HepG2 (cell line): ENCODE measurements around the gene ST13. TPM values are rescaled to one million over a fixed set of nuclear protein-coding genes. Genes with fewer than 3 reads are reported as not detected.

Experiments used
- ATAC-seq: fragments of 200-7000 bp; cut with Tn5 transposase; 3 replicates; pipeline ENCODE4 v1.9.1; 2020; ENCODE audit warnings: mild to moderate bottlenecking, moderate library complexity
- BruUV-seq: library from RNA; stranded (reverse); fragments of 400-500 nt; replicated peaks from 2 replicates; lab custom pipeline; 2021; lab: Mats Ljungman, UMichigan
- CTCF ChIA-PET: fragments of 300-600 bp; formaldehyde crosslinking; extraction: SDS; loops from one replicate; lab custom pipeline; 2021; ENCODE audit warnings: low total read pairs, inconsistent platforms, low intra/inter-chr PET ratio; lab: Yijun Ruan, JAX
- POLR2A ChIA-PET: fragments of 350-600 bp; sonication (Branson Sonifier 250); formaldehyde crosslinking; loops from one replicate; lab custom pipeline; 2020; ENCODE audit warnings: antibody characterized with exemption, inconsistent platforms; lab: Yijun Ruan, JAX
- DNase-seq: peaks from one replicate; pipeline ENCODE4 v3.0.0-alpha.2; 2015; ENCODE audit warnings: low spot score
- FAIRE-seq: peaks from 3 replicates; lab custom pipeline; 2011; peaks lifted over from hg19 to GRCh38; lab: Jason Lieb, UNC
- H2AFZ ChIP-seq: one replicate; pipeline ENCODE4 v1.6.1; 2011; ENCODE audit warnings: low read length, inconsistent platforms
- H3K27ac ChIP-seq: fragments of 300-600 bp; 3 replicates; pipeline ENCODE4 v1.8.0; 2011; ENCODE audit warnings: mixed run types, mild to moderate bottlenecking, mixed read lengths, low read length, inconsistent platforms; ENCODE audit not compliant: insufficient read depth; ENCODE audit errors: extremely low read length
- H3K27me3 ChIP-seq, 2 experiments: fragments of 200-600 bp in 1 of 2; 2 replicates in 1 of 2; 3 replicates in 1 of 2; pipeline versions ENCODE4 v1.6.0 to v1.8.0; 2011; ENCODE audit warnings: low read length in 2 of 2, mild to moderate bottlenecking in 2 of 2, moderate library complexity in 2 of 2, inconsistent platforms in 1 of 2; ENCODE audit not compliant: insufficient read depth in 2 of 2, control insufficient read depth in 1 of 2
- H3K36me3 ChIP-seq, 2 experiments: fragments of 200-600 bp in 1 of 2; replicated peaks in 1 of 2; 2 replicates in 1 of 2; 3 replicates in 1 of 2; pipeline versions ENCODE4 v1.5.1 to v1.8.0; 2011; ENCODE audit warnings: low read length in 2 of 2, inconsistent platforms in 1 of 2; ENCODE audit not compliant: insufficient read depth in 2 of 2, control insufficient read depth in 1 of 2
- H3K4me1 ChIP-seq: 2 replicates; pipeline ENCODE4 v1.5.1; 2012; ENCODE audit warnings: low read length, inconsistent platforms; ENCODE audit not compliant: insufficient read depth
- H3K4me2 ChIP-seq: 2 replicates; pipeline ENCODE4 v1.6.0; 2011; ENCODE audit warnings: low read depth, low read length, inconsistent platforms
- H3K4me3 ChIP-seq, 3 experiments: fragments of 200-600 bp in 1 of 3; sonication (generic), shearing (Covaris generic) in 1 of 3; replicated peaks in 1 of 3; 2 replicates each; pipeline ENCODE4 v1.5.1; 2011 to 2016; ENCODE audit warnings: low read length in 3 of 3, inconsistent platforms in 2 of 3, low read depth in 2 of 3, mild to moderate bottlenecking in 2 of 3, control low read depth in 1 of 3, mixed read lengths in 1 of 3; ENCODE audit not compliant: insufficient read depth in 1 of 3
- H3K79me2 ChIP-seq: one replicate; pipeline ENCODE4 v1.6.1; 2011; ENCODE audit warnings: low read length, inconsistent platforms; ENCODE audit not compliant: insufficient read depth
- H3K9ac ChIP-seq: 2 replicates; pipeline ENCODE4 v1.6.0; 2011; ENCODE audit warnings: mild to moderate bottlenecking, low read depth, low read length, inconsistent platforms; ENCODE audit not compliant: insufficient read depth
- H3K9me3 ChIP-seq: 2 replicates; pipeline ENCODE4 v1.5.1; 2012; ENCODE audit warnings: mild to moderate bottlenecking, low read length
- H4K20me1 ChIP-seq: 2 replicates; pipeline ENCODE4 v1.6.0; 2011; ENCODE audit warnings: inconsistent platforms, mild to moderate bottlenecking, low read length, moderate library complexity; ENCODE audit not compliant: insufficient read depth
- NBN ChIP-seq: fragments of 450-650 bp; conservative IDR thresholded peaks from 2 replicates; pipeline ENCODE4 v1.6.1; 2017
- SMAD3 ChIP-seq: sonication (generic); formaldehyde crosslinking; IDR thresholded peaks from 2 replicates; pipeline ENCODE4 v1.4.0; 2020; ENCODE audit warnings: missing genetic modification reagents
- ZSCAN20 ChIP-seq: sonication (generic); formaldehyde crosslinking; IDR thresholded peaks from 2 replicates; pipeline ENCODE4 v1.4.0; 2020; ENCODE audit warnings: missing genetic modification reagents, mild to moderate bottlenecking, borderline replicate concordance
- ZSCAN22 ChIP-seq: sonication (generic); formaldehyde crosslinking; IDR thresholded peaks from 2 replicates; pipeline ENCODE4 v1.4.0; 2020; ENCODE audit warnings: mild to moderate bottlenecking, missing genetic modification reagents
- WGBS: methylation state at CpG from one replicate; pipeline ENCODE4 v1.1.6; 2017; ENCODE audit warnings: low lambda C conversion rate; 5-methylcytosine and 5-hydroxymethylcytosine counted together
- in situ Hi-C: cut with HindIII; loops from 2 replicates; pipeline ENCODE4 v1.10.0; 2017; ENCODE audit warnings: low pct_unique_long_range_greater_than_20kb; ENCODE audit not compliant: extremely low pct_ligation_motif_present
- intact Hi-C: fragments of 100-400 bp; cut with micrococcal nuclease; formaldehyde crosslinking; loops from one replicate; pipeline ENCODE4 v1.10.0; 2022; ENCODE audit not compliant: unreplicated experiment
- polyA plus RNA-seq, 8 experiments: library from polyadenylated mRNA; depleted of rRNA in 3 of 8; stranded (reverse) in 7 of 8; unstranded in 1 of 8; fragments of >200 nt; fragmentation: Illumina TruSeq in 4 of 8; extraction: Trizol in 4 of 8; gene quantifications; 2 replicates each; pipeline versions ENCODE4 v1.2.1 to v1.2.3, GENCODE V29; 2011 to 2016; ENCODE audit warnings: low read depth in 4 of 8, missing spikeins in 1 of 8, mixed read lengths in 1 of 8; ENCODE audit not compliant: insufficient read depth in 1 of 8
- total RNA-seq, 5 experiments: library from RNA; depleted of rRNA; stranded (reverse); fragments of >200 nt; fragmentation: Illumina TruSeq; extraction: Trizol; gene quantifications; 2 replicates each; pipeline ENCODE4 v1.2.3, GENCODE V29; 2016; ENCODE audit warnings: low read depth in 1 of 5
- TF ChIP-seq, protein P1 (sequence below): sonication (generic); formaldehyde crosslinking; IDR thresholded peaks from 2 replicates; pipeline ENCODE4 v1.4.0; 2020; ENCODE audit warnings: missing genetic modification reagents

Gene ST13
- total and polyA plus RNA-seq, 2 of the 13 experiments (the other 11 are each of a cell fraction or from before 2014, with no cell fraction given) = 110 to 274 TPM

DNA sequence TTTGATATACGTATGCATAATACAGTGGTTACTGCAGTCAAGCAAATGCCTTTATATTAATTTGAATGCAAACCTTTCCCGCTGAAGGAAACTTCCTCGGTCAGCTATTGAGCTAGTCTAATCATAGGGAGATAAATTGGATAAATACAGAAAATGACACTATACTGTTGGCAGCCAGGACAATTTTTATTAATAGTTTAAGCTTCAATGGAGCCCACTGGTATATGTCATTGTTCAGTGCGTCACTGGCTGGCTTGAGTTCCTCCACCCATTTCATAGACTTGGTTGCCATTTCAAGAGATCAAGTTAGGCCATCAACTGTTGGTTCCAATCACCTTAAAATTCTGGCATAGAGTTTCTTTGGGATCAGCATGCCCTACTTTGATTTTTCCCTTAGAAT lies 38.0 kb upstream of the ST13 start:
- TF ChIP-seq, protein P1, sequence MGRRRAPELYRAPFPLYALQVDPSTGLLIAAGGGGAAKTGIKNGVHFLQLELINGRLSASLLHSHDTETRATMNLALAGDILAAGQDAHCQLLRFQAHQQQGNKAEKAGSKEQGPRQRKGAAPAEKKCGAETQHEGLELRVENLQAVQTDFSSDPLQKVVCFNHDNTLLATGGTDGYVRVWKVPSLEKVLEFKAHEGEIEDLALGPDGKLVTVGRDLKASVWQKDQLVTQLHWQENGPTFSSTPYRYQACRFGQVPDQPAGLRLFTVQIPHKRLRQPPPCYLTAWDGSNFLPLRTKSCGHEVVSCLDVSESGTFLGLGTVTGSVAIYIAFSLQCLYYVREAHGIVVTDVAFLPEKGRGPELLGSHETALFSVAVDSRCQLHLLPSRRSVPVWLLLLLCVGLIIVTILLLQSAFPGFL = no peak
- TF ChIP-seq SMAD3 (CRISPR knock-in tag) = no peak
- Histone ChIP-seq H3K9me3 (no peaks in the 10 kb centered on the region), H3K27ac (no peak overlapping the region), H3K4me2 (no peak overlapping the region), H4K20me1 (no peaks in the 10 kb centered on the region), H3K4me1 (no peaks in the 10 kb centered on the region), H3K4me3 (no peak overlapping the region), H3K36me3 (no peaks in the 10 kb centered on the region; a peak in 1 of 5 replicates), H3K9ac (no peak overlapping the region), H3K27me3 (no peaks in the 10 kb centered on the region), H2AFZ (no peak overlapping the region), H3K79me2 (no peaks in the 10 kb centered on the region)
- FAIRE-seq (no peak), DNase-seq (no peak), ATAC-seq (no peak)
- ChIA-PET CTCF (no interaction called here), POLR2A (no interaction called here)
- BruUV-seq = no TSS peak
- 95% methylated on average over 4 of the region's 4 CpGs for WGBS
- intact Hi-C loops (no loop called here), in situ Hi-C loops (loop anchor here (10.0 kb wide), 1 partner anchor 210 kb away; no protein-coding TSS in a partner anchor)

DNA sequence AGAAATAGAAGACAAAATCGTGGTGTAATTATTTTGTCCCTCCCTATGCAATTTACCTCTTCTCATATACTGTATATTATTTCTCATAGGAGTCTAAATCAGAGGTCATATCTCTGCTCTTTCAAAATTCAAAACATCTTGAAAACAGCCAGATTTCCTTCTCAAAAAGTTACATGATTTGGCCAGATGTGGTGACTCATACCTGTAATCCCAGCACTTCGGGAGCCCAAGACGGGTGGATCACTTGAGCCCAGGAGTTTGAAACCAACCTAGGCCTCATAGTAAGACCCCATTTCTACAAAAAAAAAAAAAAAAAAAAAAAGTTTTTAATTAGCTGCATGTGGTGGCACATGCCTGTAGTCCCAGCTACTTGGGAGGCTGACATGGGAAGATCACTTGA lies 34.4 kb upstream of the ST13 start:
- no peak for TF ChIP-seq ZSCAN22 (CRISPR knock-in tag)
- TF ChIP-seq NBN = no peak
- no peak for TF ChIP-seq ZSCAN20
- ChIA-PET CTCF (no interaction called here), POLR2A (no interaction called here)
- Histone ChIP-seq H2AFZ (no peak overlapping the region), H4K20me1 (no peaks in the 10 kb centered on the region), H3K27me3 (no peaks in the 10 kb centered on the region), H3K27ac (no peak overlapping the region), H3K79me2 (no peaks in the 10 kb centered on the region), H3K9me3 (no peaks in the 10 kb centered on the region), H3K4me1 (no peaks in the 10 kb centered on the region), H3K9ac (no peak overlapping the region), H3K4me3 (no peak overlapping the region), H3K4me2 (no peak overlapping the region), H3K36me3 (peaks cover 3 to 8% of the 10 kb centered on the region in 2 experiments; a peak in 3 of 5 replicates)
- no peak for DNase-seq
- intact Hi-C loops (no loop called here), in situ Hi-C loops (loop anchor here (10.0 kb wide), 1 partner anchor 206 kb away; no protein-coding TSS in a partner anchor)
- BruUV-seq = no TSS peak
- ATAC-seq = no peak
- FAIRE-seq = no peak
- WGBS = 85% methylated on average over 3 of the region's 3 CpGs
